Chondrocyte (in vitro differentiated cells): ENCODE measurements around the gene CTTNBP2NL. TPM values are rescaled to one million over a fixed set of nuclear protein-coding genes. Genes with fewer than 3 reads are reported as not detected.
"Not testable (repeated sequence)": the region's sequence is repeated elsewhere in the genome, so short reads cannot be mapped to it uniquely, and the experiment has no call there.

Source experiments
- DNase-seq: peaks from one replicate; pipeline ENCODE4 v3.0.0; 2021; ENCODE audit warnings: mixed read lengths, low spot score
- H3K27ac Mint-ChIP-seq: one replicate; pipeline ENCODE4 v1.8.0; 2021; ENCODE audit warnings: mild to moderate bottlenecking, moderate library complexity, mixed read lengths; ENCODE audit not compliant: unreplicated experiment
- H3K27me3 Mint-ChIP-seq: 2 replicates; pipeline ENCODE4 v1.8.0; 2021; ENCODE audit warnings: low read depth, mixed read lengths
- H3K36me3 Mint-ChIP-seq: 2 replicates; pipeline ENCODE4 v1.8.0; 2021; ENCODE audit warnings: low read depth, mixed read lengths
- H3K4me1 Mint-ChIP-seq: 2 replicates; pipeline ENCODE4 v1.8.0; 2021; ENCODE audit warnings: low read depth, mild to moderate bottlenecking, mixed read lengths
- H3K4me3 Mint-ChIP-seq: one replicate; pipeline ENCODE4 v1.8.0; 2021; ENCODE audit warnings: mild to moderate bottlenecking, moderate library complexity, mixed read lengths; ENCODE audit not compliant: unreplicated experiment
- H3K9me3 Mint-ChIP-seq: 2 replicates; pipeline ENCODE4 v1.8.0; 2021; ENCODE audit warnings: low read depth, mixed read lengths
- CTCF ChIP-seq: fragments of 200-600 bp; sonication (generic); IDR thresholded peaks from 2 replicates; pipeline ENCODE4 v1.5.0; 2021; ENCODE audit warnings: antibody characterized with exemption, mild to moderate bottlenecking, moderate library complexity
- total RNA-seq: library from RNA; stranded (reverse); gene quantifications from 3 replicates; pipeline ENCODE4 v1.2.1, GENCODE V29; 2021

Gene CTTNBP2NL
- total RNA-seq, 1 donor from 2014 or later = 52.2 TPM

GRCh38 chr1:112386731-112387346 is 9.2 kb upstream of the CTTNBP2NL start:
- no peak for TF ChIP-seq CTCF
- Mint-ChIP-seq H3K4me3 (no peak overlapping the region), H3K9me3 (no peaks in the 10 kb centered on the region), H3K4me1 (peaks cover 37% of the 10 kb centered on the region), H3K27me3 (peaks cover 4% of the 10 kb centered on the region), H3K36me3 (no peaks in the 10 kb centered on the region), H3K27ac (no peak overlapping the region)
- DNase-seq = no peak

DNA sequence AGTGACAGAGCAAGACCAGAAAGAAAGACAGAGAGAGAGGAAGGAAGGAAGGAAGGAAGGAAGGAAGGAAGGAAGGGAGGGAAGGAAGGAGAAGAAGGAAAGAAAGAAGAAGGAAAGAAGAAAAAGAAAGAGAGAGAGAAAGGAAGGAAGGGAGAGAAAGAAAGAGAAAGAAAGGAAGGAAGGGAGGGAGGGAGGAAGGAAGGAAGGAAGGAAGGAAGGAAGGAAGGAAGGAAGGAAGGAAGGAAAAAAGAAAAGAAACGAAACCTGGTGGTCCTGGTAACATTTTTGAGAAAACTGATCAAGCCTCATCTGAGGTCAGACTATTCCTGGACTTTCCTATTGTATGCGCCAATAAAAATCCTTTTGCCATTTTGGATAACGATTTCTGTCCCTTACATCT is 8.2 kb upstream of the CTTNBP2NL start:
- Mint-ChIP-seq H3K27me3 (peaks cover 2% of the 10 kb centered on the region), H3K27ac (no peak overlapping the region)

GRCh38 chr1:112388436-112388835 is 7.6 kb upstream of the CTTNBP2NL start:
- Mint-ChIP-seq H3K9me3 (no peaks in the 10 kb centered on the region), H3K36me3 (no peaks in the 10 kb centered on the region), H3K27ac (peak overlapping the region; percentile 75), H3K4me1 (peaks cover 52% of the 10 kb centered on the region), H3K4me3 (no peak overlapping the region), H3K27me3 (peaks cover 2% of the 10 kb centered on the region)
- no peak for DNase-seq
- no peak for TF ChIP-seq CTCF

More for the DNA sequence above, 8.2 kb upstream of the CTTNBP2NL start:
- Mint-ChIP-seq H3K4me1 (peaks cover 46% of the 10 kb centered on the region), H3K36me3 (no peaks in the 10 kb centered on the region), H3K9me3 (no peaks in the 10 kb centered on the region), H3K4me3 (no peak overlapping the region)
- TF ChIP-seq CTCF = no peak
- DNase-seq = no peak

DNA sequence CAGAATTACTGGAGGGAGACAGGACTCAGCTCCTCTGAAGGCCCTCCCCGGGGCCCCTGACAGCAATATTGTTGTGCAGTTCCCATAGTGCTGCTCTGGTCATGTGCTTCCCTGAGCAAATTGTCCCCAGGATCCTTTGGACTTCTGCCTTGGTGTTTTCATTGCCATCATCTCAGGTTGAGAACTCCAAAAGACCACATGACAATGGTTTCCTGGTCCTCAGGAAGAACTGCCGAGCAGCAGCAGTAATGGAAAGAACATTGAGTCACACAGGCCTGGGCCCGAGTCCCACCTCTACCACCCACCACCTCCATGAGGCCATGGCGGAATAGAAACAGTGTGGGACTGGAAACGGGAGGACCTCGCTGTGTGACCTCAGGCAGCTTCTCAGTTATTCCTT is 6.3 kb upstream of the CTTNBP2NL start:
- H3K27me3 Mint-ChIP-seq = no peaks in the 10 kb centered on the region

DNA sequence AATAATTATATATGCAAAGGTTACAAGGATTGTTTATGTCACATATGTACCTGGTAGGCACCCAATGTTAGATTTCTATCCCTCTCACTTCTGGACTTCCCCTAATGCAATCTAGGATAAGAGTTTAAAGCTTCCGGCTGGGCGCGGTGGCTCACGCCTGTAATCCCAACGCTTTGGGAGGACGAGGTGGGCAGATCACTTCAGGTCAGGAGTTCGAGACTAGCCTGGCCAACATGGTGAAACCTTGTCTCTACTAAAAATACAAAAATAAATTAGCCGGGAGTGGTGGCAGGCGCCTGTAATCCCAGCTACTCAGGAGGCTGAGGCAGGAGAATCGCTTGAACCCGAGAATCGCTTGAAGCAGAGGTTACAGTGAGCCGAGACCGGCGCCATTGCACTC is 5.7 kb upstream of the CTTNBP2NL start:
- not testable (repeated sequence) for H3K4me3 Mint-ChIP-seq, H3K27me3 Mint-ChIP-seq, DNase-seq, H3K9me3 Mint-ChIP-seq, H3K36me3 Mint-ChIP-seq
- Mint-ChIP-seq H3K4me1 (peaks cover 69% of the 10 kb centered on the region), H3K27ac (peak overlapping the region; percentile 23)

More for the DNA sequence above, 6.3 kb upstream of the CTTNBP2NL start:
- H3K36me3 Mint-ChIP-seq = no peaks in the 10 kb centered on the region
- H3K27ac Mint-ChIP-seq = peak overlapping the region; percentile 72
- TF ChIP-seq CTCF = no peak
- H3K4me3 Mint-ChIP-seq = no peak overlapping the region
- no peak for DNase-seq
- no peaks in the 10 kb centered on the region for H3K9me3 Mint-ChIP-seq
- peaks cover 64% of the 10 kb centered on the region for H3K4me1 Mint-ChIP-seq
